HG02870 (cell line): ENCODE data around the gene GALNT8.

Source experiments
- ATAC-seq: cut with Tn5 transposase; IDR thresholded peaks from one replicate; pipeline ENCODE4 v1.9.1; 2021; ENCODE audit warnings: mild to moderate bottlenecking, moderate library complexity; ENCODE audit not compliant: unreplicated experiment

Gene GALNT8

DNA sequence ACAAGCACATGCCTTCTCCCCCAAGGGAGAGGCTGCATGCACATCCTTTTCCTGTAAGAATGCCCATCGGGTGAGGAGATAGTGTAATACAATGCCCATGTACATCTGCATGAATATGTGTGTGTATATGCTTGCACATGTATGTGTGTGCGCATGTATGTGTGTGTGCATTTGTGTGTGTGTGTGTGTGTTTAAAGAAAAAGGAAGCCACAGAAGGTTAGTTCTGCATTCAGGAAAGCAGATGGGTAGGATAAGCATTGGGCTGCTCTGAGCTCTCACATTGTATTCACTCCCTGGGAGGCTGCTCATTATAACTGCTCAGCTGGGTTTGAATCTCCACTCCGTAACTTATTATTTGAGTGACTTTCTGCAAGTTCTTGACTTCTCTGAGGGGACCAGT, 74.3 kb downstream of the GALNT8 start:
- ATAC-seq = no peak

DNA sequence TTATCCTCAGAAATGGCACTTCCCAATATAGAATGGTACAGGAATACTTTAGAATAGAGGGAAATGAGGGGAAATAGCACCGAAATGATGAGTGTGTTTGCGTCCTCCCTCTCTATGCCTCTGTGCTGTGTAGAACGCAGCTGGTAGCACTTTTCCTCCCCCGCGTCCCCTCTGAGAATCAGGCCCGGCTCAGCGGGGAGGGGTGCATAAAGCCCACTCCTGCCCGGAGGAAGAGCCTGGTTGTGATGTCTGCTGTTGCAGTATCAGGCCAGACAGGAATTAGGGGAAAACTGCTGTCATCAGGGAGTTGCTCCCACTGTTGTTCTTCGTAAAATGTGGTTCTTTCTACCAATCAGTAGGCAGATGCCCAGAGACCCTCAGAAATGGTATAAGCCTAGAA, 76.0 kb downstream of the GALNT8 start:
- ATAC-seq = no peak

GRCh38 chr12:4796694-4797482, 76.7 kb downstream of the GALNT8 start:
- ATAC-seq = no peak

DNA sequence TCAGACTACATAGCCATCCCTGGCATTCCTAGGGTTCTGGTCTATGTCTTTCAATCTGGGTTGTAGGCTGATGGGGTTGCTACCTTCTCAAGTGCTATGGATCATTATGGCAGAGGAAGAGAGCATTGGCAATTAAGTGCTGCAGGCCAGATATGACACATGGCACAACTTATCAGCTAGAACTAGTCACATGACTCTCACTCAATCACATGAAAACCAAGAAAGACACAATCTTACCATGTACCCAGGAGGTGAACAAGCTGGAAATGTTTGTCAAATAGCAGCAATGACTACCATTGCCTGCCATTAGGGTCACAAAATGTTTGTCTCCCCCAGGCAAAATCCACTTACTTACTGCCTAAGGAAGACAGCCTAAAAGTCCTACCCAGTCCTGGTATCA, 80.4 kb downstream of the GALNT8 start:
- no peak for ATAC-seq

DNA sequence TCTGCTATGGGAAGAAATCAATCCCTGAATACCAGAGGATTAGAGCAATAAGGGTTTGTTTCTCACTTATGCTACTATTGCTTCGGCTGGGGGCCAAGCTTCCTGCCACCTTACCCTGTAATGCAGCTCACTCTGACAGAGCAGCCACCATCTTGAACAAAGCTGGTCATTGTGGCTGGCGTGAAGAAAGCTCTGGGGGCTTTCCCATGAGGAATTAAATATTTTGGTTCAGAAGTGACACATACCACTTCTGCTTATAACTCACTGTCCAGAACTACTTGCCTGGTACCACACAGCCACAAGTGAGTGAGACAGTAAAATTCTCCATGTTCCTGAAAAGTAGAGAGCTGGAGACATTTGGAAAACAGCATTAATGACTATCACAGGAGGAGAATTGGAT, 82.6 kb downstream of the GALNT8 start:
- no peak for ATAC-seq

- ATAC-seq = no peak
Observed at GRCh38 chr12:4806439-4807115, 86.4 kb downstream of the GALNT8 start.

- ATAC-seq = no peak
Observed at GRCh38 chr12:4807116-4807783, 87.0 kb downstream of the GALNT8 start.

- ATAC-seq = no peak
Observed at GRCh38 chr12:4807813-4808212, 87.6 kb downstream of the GALNT8 start.

GRCh38 chr12:4809013-4809448, 88.8 kb downstream of the GALNT8 start:
- no peak for ATAC-seq

GRCh38 chr12:4809449-4810218, 89.4 kb downstream of the GALNT8 start:
- no peak for ATAC-seq

- ATAC-seq = no peak
Observed at GRCh38 chr12:4810219-4810671, 90.0 kb downstream of the GALNT8 start.

GRCh38 chr12:4812624-4813327, 92.6 kb downstream of the GALNT8 start:
- ATAC-seq = no peak

- ATAC-seq = no peak
Observed at GRCh38 chr12:4813741-4814140, 93.5 kb downstream of the GALNT8 start.

DNA sequence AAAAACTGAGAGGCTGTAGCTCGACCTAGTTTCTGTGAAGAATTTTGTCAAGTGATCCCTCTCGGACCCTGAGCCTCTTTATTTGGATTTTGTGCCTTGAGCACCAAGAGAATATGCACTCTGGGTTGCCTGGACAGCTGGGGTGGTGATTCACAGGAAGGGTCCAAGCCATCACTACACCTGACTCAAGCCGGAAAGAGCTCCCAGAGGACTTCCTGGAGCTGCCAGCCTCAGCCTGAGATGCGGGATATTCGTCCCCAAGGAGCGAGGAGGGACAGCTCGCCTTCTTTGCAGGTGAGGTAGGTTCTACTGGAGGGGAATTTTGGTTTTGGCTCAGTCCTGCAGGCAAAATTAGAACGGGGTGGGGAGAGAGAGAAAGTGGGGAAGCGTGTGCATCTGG, 94.3 kb downstream of the GALNT8 start:
- no peak for ATAC-seq

- ATAC-seq = no peak
Observed at GRCh38 chr12:4816744-4817525, 96.7 kb downstream of the GALNT8 start.

DNA sequence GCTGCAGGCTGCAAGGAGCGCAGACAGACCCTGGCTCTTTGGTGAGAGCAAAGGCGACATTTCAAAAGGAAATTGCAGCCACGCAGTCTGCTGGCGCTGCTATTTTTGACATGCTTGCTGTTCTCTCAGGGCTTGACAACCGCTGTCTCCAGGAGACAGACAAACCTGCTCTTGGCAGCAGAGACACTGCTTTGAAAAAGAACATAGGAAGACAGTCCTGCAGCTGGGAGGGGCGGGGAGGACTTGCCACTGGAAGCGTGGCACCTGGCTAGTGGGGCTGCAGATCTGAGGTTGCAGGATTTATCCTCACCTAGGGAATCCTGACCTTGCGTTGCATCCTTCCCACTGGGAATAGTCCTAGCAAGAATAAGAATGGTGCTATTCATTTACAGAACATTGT, 97.7 kb downstream of the GALNT8 start:
- no peak for ATAC-seq

DNA sequence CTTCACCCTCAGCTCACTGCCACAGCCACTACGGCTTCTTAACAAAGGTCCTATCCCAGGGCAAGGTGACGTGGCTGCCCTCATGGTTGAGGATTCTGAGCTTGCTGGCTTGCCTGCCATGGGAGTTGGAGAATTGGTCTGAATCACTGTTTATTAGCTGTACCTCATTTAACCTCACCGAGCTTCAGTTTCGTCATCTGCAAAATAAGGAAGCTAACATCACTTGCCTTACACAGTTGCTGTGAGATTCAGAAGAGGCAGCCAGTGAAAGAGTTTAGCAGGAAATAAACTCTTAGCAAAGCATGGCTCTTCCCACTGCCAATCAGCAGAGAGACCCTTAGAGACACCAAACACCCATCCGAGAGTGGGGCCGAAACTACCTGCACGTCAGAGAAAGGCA, 99.5 kb downstream of the GALNT8 start:
- ATAC-seq = no peak

- ATAC-seq = no peak
Observed at GRCh38 chr12:4820971-4821370, 100.8 kb downstream of the GALNT8 start.
